Measurements from ENCODE around the gene LPIN2.

LPIN2 gene

GRCh38 chr18:2979129-2979528 is 33.8 kb downstream of the LPIN2 start:
- no peak overlapping the region for H3K4me3 ChIP-seq (ENCODE audit: low read depth, low read length)
- no peak for TF ChIP-seq CTCF (IDR thresholded peaks at IDR 0.05; ENCODE audit: borderline replicate concordance, insufficient read depth, low read depth, low read length)

GRCh38 chr18:2978661-2979106 is 34.3 kb downstream of the LPIN2 start:
- no peak overlapping the region for H3K4me3 ChIP-seq (ENCODE audit: low read depth, low read length)
- no peak for TF ChIP-seq CTCF (IDR thresholded peaks at IDR 0.05; ENCODE audit: borderline replicate concordance, insufficient read depth, low read depth, low read length)

- no peak overlapping the region for H3K4me3 ChIP-seq (ENCODE audit: low read depth, low read length)
- TF ChIP-seq CTCF (IDR thresholded peaks at IDR 0.05; ENCODE audit: borderline replicate concordance, insufficient read depth, low read depth, low read length) = no peak
Observed at GRCh38 chr18:2978208-2978607, 34.7 kb downstream of the LPIN2 start.

GRCh38 chr18:2976218-2977132 is 36.5 kb downstream of the LPIN2 start:
- no peak overlapping the region for H3K4me3 ChIP-seq (ENCODE audit: low read depth, low read length)
- TF ChIP-seq CTCF (IDR thresholded peaks at IDR 0.05; ENCODE audit: borderline replicate concordance, insufficient read depth, low read depth, low read length) = no peak

- H3K4me3 ChIP-seq (ENCODE audit: low read depth, low read length) = no peak overlapping the region
- no peak for TF ChIP-seq CTCF (IDR thresholded peaks at IDR 0.05; ENCODE audit: borderline replicate concordance, insufficient read depth, low read depth, low read length)
Observed at GRCh38 chr18:2974731-2975130, 38.2 kb downstream of the LPIN2 start.

- H3K4me3 ChIP-seq (ENCODE audit: low read depth, low read length) = no peak overlapping the region
- no peak for TF ChIP-seq CTCF (IDR thresholded peaks at IDR 0.05; ENCODE audit: borderline replicate concordance, insufficient read depth, low read depth, low read length)
Observed at GRCh38 chr18:2971741-2972552, 41.0 kb downstream of the LPIN2 start.

Measured in GM12875 (cell line).